HK-2 (cell line): ENCODE results near the gene DRAXIN.
A peak's percentile ranks its signal among the peaks of the same experiment; 100 is the strongest.

Source experiments
- DNase-seq: peaks from one replicate; pipeline ENCODE4 v3.0.0-alpha.2; 2018; ENCODE audit not compliant: unreplicated experiment

The DRAXIN gene

GRCh38 chr1:11736746-11737639 is 45.5 kb downstream of the DRAXIN start:
- peak; percentile 33 for DNase-seq

GRCh38 chr1:11738096-11738495 is 46.6 kb downstream of the DRAXIN start:
- no peak for DNase-seq

DNA sequence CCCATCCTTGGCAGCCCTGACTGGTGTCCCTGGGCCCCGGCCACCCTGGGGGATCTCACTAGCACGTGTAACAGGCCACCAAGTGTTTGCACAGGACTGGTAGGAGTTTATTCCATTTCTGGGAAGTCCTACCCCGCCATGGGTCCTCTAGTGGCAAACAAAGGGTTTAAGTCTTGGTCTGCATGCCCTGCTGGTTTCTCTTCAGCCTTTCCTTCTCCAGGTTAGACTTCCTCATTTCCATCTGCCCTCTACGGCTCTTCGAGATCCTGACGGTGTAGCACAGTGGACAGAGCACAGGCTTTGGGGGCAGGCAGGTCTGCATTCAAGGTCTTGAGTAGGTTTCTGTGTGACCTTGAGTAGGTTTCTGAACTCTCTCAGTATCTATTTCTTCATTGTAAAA is 47.3 kb downstream of the DRAXIN start:
- no peak for DNase-seq

- DNase-seq = no peak
Observed at GRCh38 chr1:11740258-11741192, 49.0 kb downstream of the DRAXIN start.

GRCh38 chr1:11741482-11741881 is 50.0 kb downstream of the DRAXIN start:
- no peak for DNase-seq

DNA sequence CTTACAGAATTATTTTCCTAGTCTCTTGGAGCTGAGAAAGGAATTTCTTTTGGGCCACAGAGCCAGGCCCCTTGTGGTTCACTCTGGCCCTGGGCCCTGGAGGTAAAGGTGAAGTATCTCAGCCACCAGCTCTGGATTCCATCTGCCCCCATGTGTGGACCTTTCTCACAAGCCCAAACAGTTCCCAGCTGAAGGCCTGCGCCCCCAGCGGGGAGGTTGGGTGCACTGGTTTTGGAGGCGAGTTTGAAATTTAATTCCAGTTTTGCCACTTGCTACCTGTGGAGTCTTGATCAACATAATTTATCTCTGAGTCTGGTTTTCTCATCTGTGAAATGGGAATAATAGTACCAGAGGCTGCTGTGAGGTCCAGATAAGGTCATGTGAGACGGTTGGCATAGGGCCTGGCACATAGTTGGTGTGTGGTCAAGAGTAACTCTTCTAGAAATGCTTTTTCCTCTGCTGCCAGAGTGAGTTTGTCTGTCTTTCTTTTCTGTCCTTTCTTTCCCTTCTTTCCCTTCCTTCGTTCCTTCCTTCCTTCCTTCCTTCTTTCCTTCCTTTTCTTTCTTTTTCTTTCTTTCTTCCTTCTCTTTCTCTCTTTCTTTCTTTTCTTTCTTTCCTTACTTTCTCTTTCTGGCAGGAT is 50.5 kb downstream of the DRAXIN start:
- no peak for DNase-seq

GRCh38 chr1:11744287-11744686 is 52.8 kb downstream of the DRAXIN start:
- DNase-seq = no peak

GRCh38 chr1:11746092-11746491 is 54.6 kb downstream of the DRAXIN start:
- DNase-seq = no peak

GRCh38 chr1:11746795-11747487 is 55.4 kb downstream of the DRAXIN start:
- DNase-seq = no peak

DNA sequence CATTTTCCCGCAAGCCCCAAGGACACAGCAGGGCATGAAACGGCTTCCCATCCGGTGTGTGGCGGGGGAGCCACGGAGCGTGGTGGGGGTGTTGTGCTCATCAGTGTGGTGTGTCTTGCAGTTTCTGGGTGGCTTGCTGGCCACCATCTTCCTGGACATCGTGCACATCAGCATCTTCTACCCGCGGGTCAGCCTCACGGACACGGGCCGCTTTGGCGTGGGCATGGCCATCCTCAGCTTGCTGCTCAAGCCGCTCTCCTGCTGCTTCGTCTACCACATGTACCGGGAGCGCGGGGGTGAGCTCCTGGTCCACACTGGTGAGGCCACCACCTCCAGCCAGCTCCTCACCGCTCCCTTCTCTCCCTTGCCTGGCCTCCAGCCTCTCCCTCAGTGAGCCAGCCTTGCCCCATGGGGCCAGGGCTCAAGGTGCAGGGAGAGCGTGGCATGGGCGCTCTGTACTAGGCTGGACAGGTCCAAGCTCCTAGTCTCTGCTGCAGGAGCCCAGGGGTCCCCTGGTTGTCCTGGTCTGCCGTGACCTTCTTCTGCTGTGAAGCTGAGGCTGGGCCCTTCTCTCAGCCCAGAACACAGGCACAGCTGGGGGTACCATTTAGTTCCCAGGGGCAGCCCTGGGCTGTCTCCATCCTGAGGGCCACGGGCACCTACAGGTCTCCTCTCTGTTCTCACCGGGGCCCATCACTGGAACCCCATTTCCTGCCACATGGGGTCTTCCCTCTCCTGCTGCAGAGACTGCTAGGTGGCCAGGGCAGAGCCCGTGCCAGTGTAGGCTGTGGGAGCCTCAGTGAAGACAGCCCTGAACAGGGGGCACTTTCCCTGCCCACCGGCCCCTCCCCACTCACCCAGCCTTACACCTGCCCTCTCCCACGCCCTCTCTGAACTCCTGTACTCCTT is 57.0 kb downstream of the DRAXIN start:
- DNase-seq = no peak

DNA sequence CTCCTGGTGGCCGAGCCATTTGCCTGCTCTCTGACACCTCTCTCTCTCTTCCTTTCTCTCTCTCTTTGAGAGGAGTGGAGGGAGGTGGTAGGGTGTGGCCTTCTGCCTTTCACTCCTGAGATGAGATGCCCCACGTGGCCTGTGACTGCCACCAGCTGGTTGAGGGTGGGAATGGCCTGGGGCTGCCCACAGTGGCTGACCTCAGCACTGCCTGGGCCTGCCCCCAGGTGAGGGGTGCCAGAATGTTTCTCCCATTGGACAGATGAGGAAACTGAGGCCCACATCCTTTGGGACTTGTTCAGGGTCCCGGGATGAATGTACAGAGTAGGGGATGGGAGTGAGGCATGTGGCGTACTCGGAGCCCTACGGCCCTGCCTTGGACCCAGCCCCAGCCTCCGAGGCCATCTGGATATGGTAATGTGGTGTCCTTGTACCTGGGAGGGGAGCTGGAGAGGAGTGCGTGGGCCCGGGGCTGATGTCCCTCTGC is 57.7 kb downstream of the DRAXIN start:
- peak; percentile 48 for DNase-seq

- DNase-seq = no peak
Observed at GRCh38 chr1:11749996-11750395, 58.5 kb downstream of the DRAXIN start.

- no peak for DNase-seq
Observed at GRCh38 chr1:11751087-11751486, 59.6 kb downstream of the DRAXIN start.

DNA sequence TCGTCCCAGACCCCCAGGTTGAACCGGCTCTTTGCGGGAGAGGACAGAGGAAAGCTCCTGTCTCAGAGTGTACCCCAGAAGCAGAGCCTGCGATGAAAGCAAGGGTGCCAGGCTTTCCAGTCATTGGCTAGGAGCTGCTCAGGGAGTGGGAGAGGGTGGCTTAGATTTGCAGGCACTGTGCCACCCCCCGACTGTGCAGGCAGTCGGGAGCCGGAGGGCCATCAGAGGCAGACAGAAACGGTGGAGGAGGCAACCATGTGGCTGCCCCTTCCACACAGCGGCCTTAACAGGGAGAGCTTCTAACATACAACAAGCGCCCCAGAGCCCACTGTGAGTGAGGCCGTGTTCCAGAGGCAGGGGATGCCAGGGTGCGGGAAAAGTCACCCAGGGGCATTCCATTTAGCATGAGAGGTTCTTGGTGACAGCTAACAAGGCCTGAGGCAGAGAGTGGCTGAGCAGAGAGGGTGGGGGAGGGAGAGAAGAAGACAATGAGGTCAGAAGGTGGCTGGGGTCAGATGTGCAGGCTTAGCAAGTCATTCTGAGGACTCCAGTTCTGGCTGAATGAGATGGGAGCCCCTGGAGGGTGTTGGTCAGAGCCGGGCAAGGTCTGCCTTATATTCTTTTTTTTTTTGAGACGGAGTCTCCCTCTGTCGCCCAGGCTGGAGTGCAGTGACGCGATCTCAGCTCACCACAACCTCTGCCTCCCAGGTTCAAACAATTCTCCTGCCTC is 61.0 kb downstream of the DRAXIN start:
- no peak for DNase-seq

DNA sequence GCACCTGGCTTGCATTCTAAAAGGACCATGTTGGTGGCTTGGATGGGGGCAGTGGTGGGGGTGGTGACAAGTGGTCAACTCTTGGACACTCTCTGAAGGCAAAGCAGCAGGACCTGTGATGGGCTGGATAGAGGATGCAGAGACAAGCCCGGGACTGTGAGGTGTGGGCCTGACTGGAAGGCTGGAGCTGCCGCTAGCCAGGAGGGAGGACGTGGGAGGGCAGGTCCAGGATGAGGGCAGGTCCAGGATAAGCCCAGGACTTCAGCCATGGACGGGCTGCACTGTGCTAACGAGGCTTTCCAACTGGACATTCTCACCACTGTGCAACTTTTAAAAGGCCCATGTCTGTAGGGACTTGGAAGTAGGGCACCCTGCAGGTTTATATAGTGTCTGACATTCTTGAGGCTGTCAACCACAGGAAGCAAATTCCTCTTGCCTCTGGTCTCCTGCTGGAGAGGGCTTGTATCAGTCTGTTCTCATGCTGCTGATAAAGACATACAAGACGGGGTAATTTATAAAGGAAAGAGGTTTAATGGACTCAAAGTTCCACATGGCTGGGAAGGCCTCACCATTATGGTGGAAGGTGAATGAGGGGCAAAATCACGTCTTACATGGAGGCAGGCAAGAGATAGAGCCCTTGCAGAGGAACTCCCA is 62.2 kb downstream of the DRAXIN start:
- no peak for DNase-seq

DNA sequence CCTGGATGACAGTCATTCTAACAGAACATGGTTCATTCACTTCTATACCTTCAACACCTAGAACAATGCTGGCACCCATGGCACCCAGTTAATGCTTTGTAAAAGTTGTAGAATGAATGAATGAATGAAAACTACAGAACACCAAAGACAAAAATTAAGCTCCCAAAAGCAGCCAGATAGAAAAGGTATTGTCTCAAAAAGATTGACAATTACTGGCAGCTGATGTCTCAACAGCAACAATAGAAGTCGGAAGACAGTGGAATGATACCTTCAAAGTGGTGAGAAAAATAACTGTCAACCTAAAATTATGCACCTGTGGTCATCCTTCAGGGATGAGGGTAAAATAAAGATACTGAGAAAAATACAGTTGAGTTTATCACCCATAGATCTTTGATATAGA is 65.5 kb downstream of the DRAXIN start:
- no peak for DNase-seq

GRCh38 chr1:11759791-11760190 is 68.3 kb downstream of the DRAXIN start:
- no peak for DNase-seq

- no peak for DNase-seq
Observed at GRCh38 chr1:11761285-11761684, 69.8 kb downstream of the DRAXIN start.

DNA sequence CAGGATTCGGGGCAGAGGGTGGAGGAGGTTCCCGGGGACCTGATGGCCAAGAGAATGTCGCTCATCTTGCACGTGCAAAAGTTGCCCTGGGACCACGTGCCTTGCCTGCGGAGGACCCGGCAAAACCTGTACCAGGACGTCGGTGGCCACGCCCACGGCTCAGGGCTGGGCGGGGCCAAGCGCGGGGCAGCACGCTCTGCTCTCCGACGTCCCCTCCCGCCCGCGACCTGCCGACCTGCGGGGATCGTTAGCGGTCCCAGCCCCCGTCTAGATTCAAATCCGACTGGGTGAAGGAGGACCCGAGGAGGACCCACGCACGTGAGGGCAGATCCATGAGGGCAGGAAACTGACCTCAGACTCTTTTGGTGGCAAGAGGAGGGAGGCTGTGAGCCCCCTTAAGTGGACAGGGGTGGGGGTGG is 70.5 kb downstream of the DRAXIN start, which contains the start of gene C1orf167:
TSS of gene C1orf167 (plus strand) at position 206 of the 419 bp plus-strand sequence. CDS start 2,208 bp downstream, outside the sequence.
- DNase-seq = no peak
